ENCODE measurements around the gene ALDH6A1. TPM values are rescaled to one million over a fixed set of nuclear protein-coding genes. Genes with fewer than 3 reads are reported as not detected.
A peak's percentile ranks its signal among the peaks of the same experiment; 100 is the strongest.

Gene ALDH6A1
- total RNA-seq, 6 donors from 2014 or later = 10.4 to 48.0 (median 30.5) TPM

GRCh38 chr14:74085047-74085637 lies 889 bp upstream of the ALDH6A1 start:
- TF ChIP-seq CTCF (IDR thresholded peaks at IDR 0.05) = no peak
- TF ChIP-seq POLR2A (IDR thresholded peaks at IDR 0.05) = peak in 1 of 4 donors; percentile 61
- Histone ChIP-seq H3K4me1 (peaks cover 33 to 38% (median 35%) of the 10 kb centered on the region in 4 donors), H3K27me3 (no peaks in the 10 kb centered on the region), H3K4me3 (peak overlapping the region; percentile 88 to 97 (median 90)), H3K36me3 (no peaks in the 10 kb centered on the region), H3K27ac (peak overlapping the region; percentile 73 to 95 (median 87)), H3K9me3 (no peaks in the 10 kb centered on the region)
- WGBS, 2 donors = 1% methylated on average over 20 to 26 of the region's 26 CpGs
- ATAC-seq (ENCODE audit: low FRiP score in 2 of 2) (peak; percentile 6 to 18), DNase-seq (no peak)

- Histone ChIP-seq H3K27me3 (no peaks in the 10 kb centered on the region), H3K36me3 (no peaks in the 10 kb centered on the region), H3K9me3 (no peaks in the 10 kb centered on the region), H3K4me1 (peaks cover 33 to 38% (median 35%) of the 10 kb centered on the region in 4 donors), H3K27ac (peak overlapping the region; percentile 84 to 95 (median 88)), H3K4me3 (peak overlapping the region; percentile 75 to 97 (median 88))
- ATAC-seq (ENCODE audit: low FRiP score in 2 of 2) = peak in 1 of 2 donors; percentile 13
- WGBS, 2 donors = 2% methylated on average over 15 of the region's 15 CpGs
- TF ChIP-seq EP300 (IDR thresholded peaks at IDR 0.05) (no peak), CTCF (IDR thresholded peaks at IDR 0.05) (no peak), POLR2AphosphoS5 (IDR thresholded peaks at IDR 0.05) (no peak), POLR2A (IDR thresholded peaks at IDR 0.05) (no peak)
- no peak for DNase-seq
These were observed 423 bp downstream of the ALDH6A1 start for GRCh38 chr14:74083784-74084276.

GRCh38 chr14:74083161-74083560 lies 1.1 kb downstream of the ALDH6A1 start:
- Histone ChIP-seq H3K9me3 (no peaks in the 10 kb centered on the region), H3K27ac (peak overlapping the region in 3 of 4 donors; percentile 84 to 95 (median 91)), H3K4me3 (peak overlapping the region in 2 of 4 donors; percentile 88 to 97), H3K27me3 (no peaks in the 10 kb centered on the region), H3K36me3 (no peaks in the 10 kb centered on the region), H3K4me1 (peaks cover 33 to 38% (median 35%) of the 10 kb centered on the region in 4 donors)
- DNase-seq (no peak), ATAC-seq (ENCODE audit: low FRiP score in 2 of 2) (no peak)
- TF ChIP-seq POLR2A (IDR thresholded peaks at IDR 0.05) = no peak
- TF ChIP-seq POLR2AphosphoS5 (IDR thresholded peaks at IDR 0.05) = no peak
- no peak for TF ChIP-seq EP300 (IDR thresholded peaks at IDR 0.05)
- TF ChIP-seq CTCF (IDR thresholded peaks at IDR 0.05) = no peak
- WGBS, 2 donors = 82 to 87% methylated on average over 3 of the region's 3 CpGs

GRCh38 chr14:74081491-74081890 lies 2.8 kb downstream of the ALDH6A1 start:
- Histone ChIP-seq H3K27ac (peak overlapping the region in 1 of 4 donors; percentile 23), H3K9me3 (no peaks in the 10 kb centered on the region), H3K4me3 (no peak overlapping the region), H3K27me3 (no peaks in the 10 kb centered on the region), H3K36me3 (no peaks in the 10 kb centered on the region), H3K4me1 (peaks cover 33 to 38% (median 35%) of the 10 kb centered on the region in 4 donors)
- no peak for ATAC-seq (ENCODE audit: low FRiP score in 2 of 2)
- no peak for TF ChIP-seq POLR2AphosphoS5 (IDR thresholded peaks at IDR 0.05)
- WGBS, 2 donors = 78 to 88% methylated on average over 3 of the region's 3 CpGs
- DNase-seq = no peak

- H3K9me3 ChIP-seq = no peaks in the 10 kb centered on the region
- H3K4me3 ChIP-seq = no peak overlapping the region
- H3K4me1 ChIP-seq = peaks cover 31 to 34% (median 33%) of the 10 kb centered on the region in 4 donors
- DNase-seq (no peak), ATAC-seq (ENCODE audit: low FRiP score in 2 of 2) (no peak)
- WGBS, 2 donors = 48 to 57% methylated on average over 4 of the region's 4 CpGs
- no peak for TF ChIP-seq EP300 (IDR thresholded peaks at IDR 0.05)
- no peak for TF ChIP-seq POLR2A (IDR thresholded peaks at IDR 0.05)
- TF ChIP-seq POLR2AphosphoS5 (IDR thresholded peaks at IDR 0.05) = no peak
- no peak for TF ChIP-seq CTCF (IDR thresholded peaks at IDR 0.05)
- H3K36me3 ChIP-seq = no peaks in the 10 kb centered on the region
- no peaks in the 10 kb centered on the region for H3K27me3 ChIP-seq
- H3K27ac ChIP-seq = peak overlapping the region in 1 of 4 donors; percentile 23
These were observed 3.3 kb downstream of the ALDH6A1 start for GRCh38 chr14:74080820-74081460.
